ENCODE measurements around the gene ZNF726.

DNA sequence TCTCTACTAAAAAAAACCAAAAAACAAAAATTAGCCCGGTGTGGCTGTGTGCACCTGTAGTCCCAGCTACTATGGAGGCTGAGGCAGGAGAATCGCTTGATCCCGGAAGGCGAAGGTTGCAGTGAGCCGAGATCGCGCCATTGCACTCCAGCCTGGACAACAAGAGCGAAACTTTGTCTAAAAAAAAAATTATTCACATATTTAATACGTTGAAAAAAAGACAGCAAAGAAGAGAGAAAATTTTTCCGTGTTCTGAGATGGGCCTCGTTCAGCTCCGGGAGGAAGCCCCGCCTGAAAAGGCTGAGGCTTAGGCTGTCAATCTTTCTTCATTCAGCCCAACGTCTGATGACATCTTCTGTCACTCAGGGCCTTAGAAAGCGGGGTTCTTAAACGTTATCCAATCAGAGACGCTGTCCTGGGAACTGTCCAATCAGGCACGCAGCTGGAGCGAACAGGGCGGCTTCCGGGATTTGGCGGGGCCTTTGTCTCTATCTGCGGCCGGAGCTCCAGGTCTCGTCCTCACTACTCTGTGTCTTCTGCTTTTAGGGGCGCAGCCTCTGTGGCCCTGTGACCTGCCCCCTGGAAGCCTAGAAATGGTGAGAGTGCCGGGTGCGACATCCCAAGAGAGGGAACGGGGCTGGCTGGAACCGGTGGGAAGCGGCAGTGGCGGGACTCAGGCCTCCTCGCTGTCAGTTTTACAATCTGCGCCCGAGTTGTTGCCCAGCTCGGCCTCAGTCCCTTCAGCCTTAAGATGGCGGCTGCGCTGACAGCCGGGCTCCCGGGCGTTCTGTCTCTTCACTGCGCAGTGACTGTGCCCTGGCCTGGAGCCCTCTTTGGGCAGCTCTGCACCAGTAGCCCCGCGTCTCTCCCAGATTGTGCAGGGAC lies at the start of gene ZNF726:
- TF ChIP-seq POLR2AphosphoS5 (IDR thresholded peaks at IDR 0.05; ENCODE audit: borderline replicate concordance, low read depth, low read length), result no peak
- TF ChIP-seq EZH2 (IDR thresholded peaks at IDR 0.05), result no peak

Data from SK-N-MC (cell line).